22Rv1 (cell line): ENCODE results near the gene SLC25A42.

Experiments used
- H3K27ac ChIP-seq: fragments of 450-650 bp; 2 replicates; pipeline ENCODE4 v1.5.1; 2017
- CTCF ChIP-seq: fragments of 450-650 bp; IDR thresholded peaks from 2 replicates; pipeline ENCODE4 v1.5.1; 2017; ENCODE audit warnings: mild to moderate bottlenecking
- ZFX ChIP-seq: fragments of 450-650 bp; IDR thresholded peaks from 2 replicates; pipeline ENCODE4 v1.6.1; 2017; ENCODE audit warnings: antibody characterized with exemption, borderline replicate concordance

Gene SLC25A42

GRCh38 chr19:19152668-19153384 lies 89.0 kb downstream of the SLC25A42 start:
- no peak overlapping the region for H3K27ac ChIP-seq
- TF ChIP-seq ZFX = no peak

GRCh38 chr19:19154768-19155494 lies 91.1 kb downstream of the SLC25A42 start:
- no peak for TF ChIP-seq CTCF
- TF ChIP-seq ZFX = no peak
- H3K27ac ChIP-seq = no peak overlapping the region

- no peak overlapping the region for H3K27ac ChIP-seq
- TF ChIP-seq ZFX = no peak
Observed at GRCh38 chr19:19155495-19156219, 91.9 kb downstream of the SLC25A42 start.

- no peak for TF ChIP-seq ZFX
- no peak for TF ChIP-seq CTCF
- H3K27ac ChIP-seq = no peak overlapping the region
Observed at GRCh38 chr19:19157808-19158207, 94.0 kb downstream of the SLC25A42 start.

- TF ChIP-seq CTCF (no peak), ZFX (no peak)
- no peak overlapping the region for H3K27ac ChIP-seq
Observed at GRCh38 chr19:19159534-19159933, 95.7 kb downstream of the SLC25A42 start.

- TF ChIP-seq ZFX (no peak), CTCF (no peak)
- H3K27ac ChIP-seq = no peak overlapping the region
Observed at GRCh38 chr19:19160461-19161035, 96.8 kb downstream of the SLC25A42 start.

GRCh38 chr19:19162495-19162894 lies 98.7 kb downstream of the SLC25A42 start:
- no peak overlapping the region for H3K27ac ChIP-seq
- TF ChIP-seq ZFX = no peak
- no peak for TF ChIP-seq CTCF
